Panc1 (cell line): ENCODE measurements around the gene MARVELD2. TPM values are rescaled to one million over a fixed set of nuclear protein-coding genes. Genes with fewer than 3 reads are reported as not detected.
"Not testable (repeated sequence)": the region's sequence is repeated elsewhere in the genome, so short reads cannot be mapped to it uniquely, and the experiment has no call there.

ENCODE experiments used
- ATAC-seq: fragments of 200-7000 bp; cut with Tn5 transposase; 2 replicates; pipeline ENCODE4 v1.9.1; 2020; ENCODE audit warnings: mild to moderate bottlenecking, moderate library complexity
- BruUV-seq: library from RNA; stranded (reverse); fragments of 400-500 nt; replicated peaks from 2 replicates; lab custom pipeline; 2021; lab: Mats Ljungman, UMichigan
- CTCF ChIA-PET: fragments of 300-600 bp; sonication (Branson Sonifier 250); formaldehyde crosslinking; loops from one replicate; lab custom pipeline; 2022; ENCODE audit warnings: antibody characterized with exemption; lab: Charles Lee
- POLR2A ChIA-PET: fragments of 300-600 bp; sonication (Branson Sonifier 250); formaldehyde crosslinking; loops from one replicate; lab custom pipeline; 2022; ENCODE audit warnings: antibody characterized with exemption; lab: Charles Lee
- DNase-seq: peaks from one replicate; pipeline ENCODE4 v3.0.0-alpha.2; 2010; ENCODE audit warnings: low read depth, low spot score
- H3K27ac ChIP-seq: 2 replicates; pipeline ENCODE4 v1.5.1; 2011; ENCODE audit warnings: mild to moderate bottlenecking, low read length, inconsistent platforms
- H3K27me3 ChIP-seq: fragments of 200-500 bp; sonication (Bioruptor generic); 2 replicates; pipeline ENCODE4 v1.6.0; 2014; ENCODE audit warnings: low read length, inconsistent platforms; ENCODE audit not compliant: control insufficient read depth, insufficient read depth
- H3K36me3 ChIP-seq: fragments of 200-500 bp; sonication (Bioruptor generic); 2 replicates; pipeline ENCODE4 v1.5.1; 2014; ENCODE audit warnings: inconsistent platforms, mild to moderate bottlenecking, low read length, moderate library complexity; ENCODE audit not compliant: control insufficient read depth, insufficient read depth
- H3K4me1 ChIP-seq: 2 replicates; pipeline ENCODE4 v1.5.1; 2011; ENCODE audit warnings: inconsistent platforms, mild to moderate bottlenecking, low read length, moderate library complexity; ENCODE audit not compliant: control insufficient read depth, insufficient read depth
- H3K4me3 ChIP-seq, 2 experiments: 2 replicates each; pipeline ENCODE4 v1.5.1; 2011 to 2012; ENCODE audit warnings: low read depth in 2 of 2, low read length in 2 of 2, mild to moderate bottlenecking in 2 of 2, inconsistent platforms in 1 of 2, moderate library complexity in 1 of 2
- H3K9me3 ChIP-seq: fragments of 200-500 bp; sonication (Bioruptor generic); 2 replicates; pipeline ENCODE4 v1.5.1; 2014; ENCODE audit warnings: low read depth, mild to moderate bottlenecking, inconsistent platforms, low read length, moderate library complexity; ENCODE audit not compliant: control insufficient read depth, insufficient read depth
- CTCF ChIP-seq: fragments of 450-650 bp; IDR thresholded peaks from 2 replicates; pipeline ENCODE4 v1.5.1; 2017; ENCODE audit warnings: mild to moderate bottlenecking
- POLR2AphosphoS5 ChIP-seq: IDR thresholded peaks from 2 replicates; pipeline ENCODE4 v1.6.1; 2012; ENCODE audit warnings: mild to moderate bottlenecking, low read depth, low read length, moderate library complexity
- SIN3A ChIP-seq: IDR thresholded peaks from 2 replicates; pipeline ENCODE4 v1.6.1; 2012; ENCODE audit warnings: low read depth, mild to moderate bottlenecking, low read length, moderate library complexity, borderline replicate concordance; ENCODE audit not compliant: insufficient read depth
- TCF7L2 ChIP-seq: IDR thresholded peaks from 2 replicates; pipeline ENCODE4 v1.6.1; 2011; ENCODE audit warnings: mild to moderate bottlenecking, low read depth, low read length, inconsistent platforms
- in situ Hi-C: cut with HindIII; loops from 2 replicates; pipeline ENCODE4 v1.10.0; 2016; ENCODE audit warnings: low sequenced_read_pairs, low pct_unique_long_range_greater_than_20kb
- intact Hi-C: fragments of 100-400 bp; cut with micrococcal nuclease; formaldehyde crosslinking; loops from one replicate; pipeline ENCODE4 v1.10.0; 2022; ENCODE audit not compliant: unreplicated experiment
- total RNA-seq: library from RNA; stranded (reverse); gene quantifications from one replicate; pipeline ENCODE4 v1.2.1, GENCODE V29; 2021; ENCODE audit not compliant: unreplicated experiment
- TF ChIP-seq, protein P1 (sequence below), 2 experiments: IDR thresholded peaks; 2 replicates each; pipeline ENCODE4 v1.6.1; 2011 to 2012; ENCODE audit warnings: low read depth in 2 of 2, control low read depth in 1 of 2, low read length in 1 of 2, mild to moderate bottlenecking in 1 of 2, moderate library complexity in 1 of 2; ENCODE audit not compliant: insufficient read depth in 1 of 2

The MARVELD2 gene
- total RNA-seq, 1 experiment from 2014 or later = 17.3 TPM

GRCh38 chr5:69370335-69370734 is 44.6 kb upstream of the MARVELD2 start:
- POLR2A ChIA-PET = interaction anchor here (1.0 kb wide), 1 partner anchor 9 kb away, joined by 3 read pairs; no protein-coding TSS in a partner anchor
- intact Hi-C loops, ATAC-seq: not testable (repeated sequence)

GRCh38 chr5:69372394-69372793 is 42.5 kb upstream of the MARVELD2 start:
- ATAC-seq = no peak

More at GRCh38 chr5:69370335-69370734, 44.6 kb upstream of the MARVELD2 start:
- TSS peak; percentile 79 for BruUV-seq
- Histone ChIP-seq H3K4me3 (peak overlapping the region; percentile 70 to 100), H3K4me1 (peaks cover 23% of the 10 kb centered on the region; the same call in 1 of the 2 replicates), H3K27ac (peak overlapping the region; percentile 98), H3K36me3 (peaks cover 19% of the 10 kb centered on the region)
- CTCF ChIA-PET, H3K27me3 ChIP-seq, DNase-seq, in situ Hi-C loops, H3K9me3 ChIP-seq: not testable (repeated sequence)

More at GRCh38 chr5:69372394-69372793, 42.5 kb upstream of the MARVELD2 start:
- no peak for DNase-seq
- Histone ChIP-seq H3K27ac (peak overlapping the region; percentile 98), H3K9me3 (no peaks in the 10 kb centered on the region), H3K4me3 (peak overlapping the region in 1 of 2 experiments; percentile 70; a peak in 2 of 4 replicates), H3K4me1 (peaks cover 15% of the 10 kb centered on the region; the same call in 1 of the 2 replicates), H3K27me3 (no peaks in the 10 kb centered on the region), H3K36me3 (peaks cover 22% of the 10 kb centered on the region)
- in situ Hi-C loops (no loop called here), intact Hi-C loops (no loop called here)
- no TSS peak for BruUV-seq
- TF ChIP-seq CTCF = no peak
- TF ChIP-seq POLR2AphosphoS5 = no peak
- no peak for TF ChIP-seq TCF7L2
- TF ChIP-seq, protein P1, sequence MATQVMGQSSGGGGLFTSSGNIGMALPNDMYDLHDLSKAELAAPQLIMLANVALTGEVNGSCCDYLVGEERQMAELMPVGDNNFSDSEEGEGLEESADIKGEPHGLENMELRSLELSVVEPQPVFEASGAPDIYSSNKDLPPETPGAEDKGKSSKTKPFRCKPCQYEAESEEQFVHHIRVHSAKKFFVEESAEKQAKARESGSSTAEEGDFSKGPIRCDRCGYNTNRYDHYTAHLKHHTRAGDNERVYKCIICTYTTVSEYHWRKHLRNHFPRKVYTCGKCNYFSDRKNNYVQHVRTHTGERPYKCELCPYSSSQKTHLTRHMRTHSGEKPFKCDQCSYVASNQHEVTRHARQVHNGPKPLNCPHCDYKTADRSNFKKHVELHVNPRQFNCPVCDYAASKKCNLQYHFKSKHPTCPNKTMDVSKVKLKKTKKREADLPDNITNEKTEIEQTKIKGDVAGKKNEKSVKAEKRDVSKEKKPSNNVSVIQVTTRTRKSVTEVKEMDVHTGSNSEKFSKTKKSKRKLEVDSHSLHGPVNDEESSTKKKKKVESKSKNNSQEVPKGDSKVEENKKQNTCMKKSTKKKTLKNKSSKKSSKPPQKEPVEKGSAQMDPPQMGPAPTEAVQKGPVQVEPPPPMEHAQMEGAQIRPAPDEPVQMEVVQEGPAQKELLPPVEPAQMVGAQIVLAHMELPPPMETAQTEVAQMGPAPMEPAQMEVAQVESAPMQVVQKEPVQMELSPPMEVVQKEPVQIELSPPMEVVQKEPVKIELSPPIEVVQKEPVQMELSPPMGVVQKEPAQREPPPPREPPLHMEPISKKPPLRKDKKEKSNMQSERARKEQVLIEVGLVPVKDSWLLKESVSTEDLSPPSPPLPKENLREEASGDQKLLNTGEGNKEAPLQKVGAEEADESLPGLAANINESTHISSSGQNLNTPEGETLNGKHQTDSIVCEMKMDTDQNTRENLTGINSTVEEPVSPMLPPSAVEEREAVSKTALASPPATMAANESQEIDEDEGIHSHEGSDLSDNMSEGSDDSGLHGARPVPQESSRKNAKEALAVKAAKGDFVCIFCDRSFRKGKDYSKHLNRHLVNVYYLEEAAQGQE (IDR thresholded peaks at IDR 0.05; ENCODE audit: insufficient read depth in 1 of 2, low read depth in 2 of 2, low read length in 1 of 2) = no peak
- TF ChIP-seq SIN3A = no peak
- CTCF ChIA-PET = interaction anchor here (0.6 kb wide), 1 partner anchor 35 kb away, joined by 3 read pairs; no protein-coding TSS in a partner anchor
- POLR2A ChIA-PET = interaction anchor here (0.6 to 1.1 kb wide), 2 partner anchors 21 to 94 kb away, joined by 7 to 8 read pairs; no protein-coding TSS in a partner anchor
